ENCODE data around the gene IHH.

Gene IHH

DNA sequence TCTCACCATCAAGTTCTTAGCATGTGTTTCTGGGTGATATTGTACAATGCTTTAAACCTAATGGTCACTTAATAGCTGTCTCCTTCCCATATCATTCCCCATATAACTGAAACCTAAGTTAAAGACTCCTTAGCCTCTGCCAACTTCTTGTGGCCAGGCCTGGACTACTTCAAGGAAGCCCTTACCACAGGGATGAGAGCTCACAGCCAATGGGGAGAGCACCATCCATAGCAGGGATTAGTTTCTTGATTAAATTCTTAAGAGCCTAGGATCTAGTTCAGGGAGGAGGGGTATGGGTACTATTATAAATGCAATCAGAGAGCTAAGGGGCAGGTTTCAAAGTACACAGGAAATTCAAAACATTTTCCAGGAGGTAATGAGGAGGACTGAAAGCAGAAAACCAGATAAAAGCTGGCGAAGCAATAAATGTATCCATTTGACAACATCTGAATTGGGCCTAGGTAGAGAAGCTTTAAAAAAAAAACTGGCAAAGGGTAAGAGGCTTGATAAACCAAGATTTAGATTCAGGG, 34.8 kb upstream of the IHH start:
- no peak overlapping the region for H3K4me3 ChIP-seq (ENCODE audit: low read depth, low read length)
- TF ChIP-seq, protein P1, sequence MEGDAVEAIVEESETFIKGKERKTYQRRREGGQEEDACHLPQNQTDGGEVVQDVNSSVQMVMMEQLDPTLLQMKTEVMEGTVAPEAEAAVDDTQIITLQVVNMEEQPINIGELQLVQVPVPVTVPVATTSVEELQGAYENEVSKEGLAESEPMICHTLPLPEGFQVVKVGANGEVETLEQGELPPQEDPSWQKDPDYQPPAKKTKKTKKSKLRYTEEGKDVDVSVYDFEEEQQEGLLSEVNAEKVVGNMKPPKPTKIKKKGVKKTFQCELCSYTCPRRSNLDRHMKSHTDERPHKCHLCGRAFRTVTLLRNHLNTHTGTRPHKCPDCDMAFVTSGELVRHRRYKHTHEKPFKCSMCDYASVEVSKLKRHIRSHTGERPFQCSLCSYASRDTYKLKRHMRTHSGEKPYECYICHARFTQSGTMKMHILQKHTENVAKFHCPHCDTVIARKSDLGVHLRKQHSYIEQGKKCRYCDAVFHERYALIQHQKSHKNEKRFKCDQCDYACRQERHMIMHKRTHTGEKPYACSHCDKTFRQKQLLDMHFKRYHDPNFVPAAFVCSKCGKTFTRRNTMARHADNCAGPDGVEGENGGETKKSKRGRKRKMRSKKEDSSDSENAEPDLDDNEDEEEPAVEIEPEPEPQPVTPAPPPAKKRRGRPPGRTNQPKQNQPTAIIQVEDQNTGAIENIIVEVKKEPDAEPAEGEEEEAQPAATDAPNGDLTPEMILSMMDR (IDR thresholded peaks at IDR 0.05; ENCODE audit: low read depth, low read length), result no peak
- no peak for DNase-seq (ENCODE audit: low read depth, low spot score)
- in situ Hi-C loops (cut with HindIII; ENCODE audit: low sequenced_read_pairs), result no loop called here

DNA sequence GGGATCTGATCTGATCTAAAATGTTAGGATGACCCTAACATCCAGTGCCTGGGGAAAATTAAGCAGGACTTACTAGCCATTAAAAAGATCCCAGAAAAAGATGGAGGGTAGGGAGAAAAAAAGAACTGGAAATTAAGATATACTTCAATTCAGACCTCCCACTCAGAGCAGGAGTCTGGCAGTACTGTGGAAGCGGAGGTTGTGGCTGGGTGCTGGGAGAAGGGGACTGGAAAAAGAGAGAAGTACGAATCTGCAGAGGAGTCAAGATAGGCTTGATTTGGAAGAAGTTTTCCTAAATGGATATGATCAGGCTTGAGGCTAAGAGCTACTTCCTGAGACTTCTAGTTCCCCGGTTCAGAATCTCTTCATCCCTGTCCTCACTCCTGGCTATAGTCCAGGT, 33.5 kb upstream of the IHH start:
- in situ Hi-C loops (cut with HindIII; ENCODE audit: low sequenced_read_pairs), result no loop called here
- TF ChIP-seq, protein P1 (IDR thresholded peaks at IDR 0.05; ENCODE audit: low read depth, low read length), result no peak
- no peak for DNase-seq (ENCODE audit: low read depth, low spot score)
- H3K4me3 ChIP-seq (ENCODE audit: low read depth, low read length), result no peak overlapping the region

DNA sequence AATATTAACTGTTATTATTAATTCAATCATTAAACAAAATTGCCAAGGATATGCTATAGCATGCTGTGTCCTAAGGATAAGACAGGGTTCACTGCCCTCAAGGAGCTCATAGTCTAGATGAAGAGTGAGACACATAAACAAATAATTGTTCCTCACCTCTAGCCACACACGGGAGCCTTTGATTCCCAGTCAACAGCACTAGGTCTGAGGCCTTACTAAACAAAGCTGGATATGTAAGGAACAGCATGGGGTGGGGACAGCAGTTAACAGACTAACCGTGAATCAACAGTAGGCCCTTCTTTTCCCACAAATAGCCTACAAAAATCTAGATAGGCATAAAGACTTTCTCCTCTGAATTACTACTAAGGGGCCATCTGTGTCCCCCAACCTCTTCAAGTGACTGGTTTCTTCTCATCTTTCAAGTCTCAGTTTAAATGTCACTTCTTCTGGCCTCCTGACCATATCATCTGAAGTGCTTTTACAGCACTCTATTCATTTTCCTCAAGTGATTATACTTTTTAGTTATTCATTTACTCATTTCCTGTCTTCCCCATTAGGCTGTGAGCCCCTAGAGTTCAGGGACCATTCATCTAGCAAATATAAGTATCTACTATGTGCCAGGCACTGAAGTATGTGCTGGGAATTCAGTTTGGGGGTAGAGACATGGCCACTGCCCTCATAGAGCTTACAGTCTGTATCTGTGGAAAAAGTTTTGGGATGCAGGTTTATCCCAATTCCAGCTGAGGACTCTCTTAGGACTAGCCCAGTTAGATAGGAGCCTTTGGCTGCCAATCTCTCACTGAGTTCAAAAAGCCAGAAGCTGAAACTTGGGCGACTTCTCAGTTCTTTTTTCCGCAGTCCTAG, 29.9 kb upstream of the IHH start:
- DNase-seq (ENCODE audit: low read depth, low spot score), result no peak
- in situ Hi-C loops (cut with HindIII; ENCODE audit: low sequenced_read_pairs), result no loop called here
- TF ChIP-seq, protein P1 (IDR thresholded peaks at IDR 0.05; ENCODE audit: low read depth, low read length), result no peak
- H3K4me3 ChIP-seq (ENCODE audit: low read depth, low read length), result no peak overlapping the region

DNA sequence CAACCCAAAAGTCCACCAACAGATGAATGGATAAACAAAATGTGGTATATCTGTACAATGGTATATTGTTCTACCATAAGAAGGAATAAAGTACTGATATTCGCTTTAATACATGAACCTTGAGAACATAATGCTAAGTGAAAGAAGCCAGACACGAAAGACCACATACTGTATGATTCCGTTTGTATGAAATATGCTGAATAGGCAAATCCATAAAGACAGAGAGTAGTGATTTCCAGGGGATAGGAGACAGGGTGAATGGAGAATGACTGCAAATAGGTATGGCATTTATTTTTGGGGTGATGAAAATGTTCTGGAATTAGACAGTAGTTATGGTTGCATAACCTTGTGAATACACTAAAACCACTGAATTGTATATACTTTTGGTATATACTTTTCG, 28.6 kb upstream of the IHH start:
- in situ Hi-C loops (cut with HindIII; ENCODE audit: low sequenced_read_pairs), result no loop called here
- DNase-seq (ENCODE audit: low read depth, low spot score), result no peak

DNA sequence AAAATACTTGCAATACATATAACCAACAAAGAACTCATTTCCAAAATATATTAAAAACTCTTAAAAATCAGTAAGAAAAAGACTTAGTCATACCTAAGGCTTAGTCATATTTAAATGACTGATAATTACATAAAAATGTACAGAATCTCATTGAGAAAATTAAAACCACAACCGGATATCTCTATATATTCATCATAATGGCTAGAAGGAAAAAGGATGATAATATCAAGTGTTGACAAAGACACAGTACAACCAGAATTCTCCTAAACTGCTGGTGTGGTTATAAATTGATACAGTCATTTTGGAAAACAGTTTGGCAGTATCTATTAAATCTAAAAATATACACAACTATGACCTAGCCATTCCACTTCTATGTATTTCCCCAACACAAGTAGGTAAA, 27.1 kb upstream of the IHH start:
- TF ChIP-seq, protein P1 (IDR thresholded peaks at IDR 0.05; ENCODE audit: low read depth, low read length), result no peak
- no peak for DNase-seq (ENCODE audit: low read depth, low spot score)
- H3K4me3 ChIP-seq (ENCODE audit: low read depth, low read length), result no peak overlapping the region
- in situ Hi-C loops (cut with HindIII; ENCODE audit: low sequenced_read_pairs), result no loop called here

More for the DNA sequence above, 28.6 kb upstream of the IHH start:
- TF ChIP-seq, protein P1 (IDR thresholded peaks at IDR 0.05; ENCODE audit: low read depth, low read length), result no peak
- no peak overlapping the region for H3K4me3 ChIP-seq (ENCODE audit: low read depth, low read length)

DNA sequence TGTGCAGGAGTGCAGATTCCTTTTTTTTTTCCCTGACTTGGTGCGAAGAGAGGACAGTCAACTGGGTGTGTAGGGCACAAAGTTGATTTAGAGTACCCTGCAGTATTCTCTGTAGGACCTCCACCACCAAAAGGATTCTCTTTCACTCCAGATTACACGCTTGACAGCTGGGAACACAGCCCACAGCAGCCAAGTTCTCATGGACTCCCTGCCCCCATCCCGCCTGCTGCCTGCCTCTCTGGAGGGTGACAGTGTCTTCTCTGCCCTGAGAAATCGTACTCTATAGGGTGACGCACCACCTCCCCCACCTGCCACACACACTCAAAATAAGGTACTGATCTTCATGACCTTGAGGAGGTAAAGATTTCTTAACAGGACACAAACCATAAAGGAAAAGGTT, 26.6 kb upstream of the IHH start:
- no peak overlapping the region for H3K4me3 ChIP-seq (ENCODE audit: low read depth, low read length)
- in situ Hi-C loops (cut with HindIII; ENCODE audit: low sequenced_read_pairs), result no loop called here
- TF ChIP-seq, protein P1 (IDR thresholded peaks at IDR 0.05; ENCODE audit: low read depth, low read length), result no peak
- DNase-seq (ENCODE audit: low read depth, low spot score), result no peak

Data from astrocyte of the spinal cord (primary cell).